Stimulated activated CD8-positive, alpha-beta memory T cell treated with anti-CD3 and anti-CD28 coated beads, Interleukin-15, amount 100 ng/mL, for 4 hours (primary cell): ENCODE measurements around the gene NDST1.
"Not testable (repeated sequence)": the region's sequence is repeated elsewhere in the genome, so short reads cannot be mapped to it uniquely, and the experiment has no call there.

Experiments
- DNase-seq, 2 donors: peaks; one replicate each; pipeline ENCODE4 v3.0.0-alpha.2; 2020; ENCODE audit warnings: low read depth in 2 of 2

The NDST1 gene

GRCh38 chr5:150508277-150508640, 328 bp downstream of the NDST1 start:
- no peak for DNase-seq

GRCh38 chr5:150508828-150509227, 897 bp downstream of the NDST1 start:
- DNase-seq: no peak

- DNase-seq: no peak
These were observed 2.1 kb downstream of the NDST1 start for GRCh38 chr5:150509992-150510391.

- no peak for DNase-seq
These were observed 2.7 kb downstream of the NDST1 start for GRCh38 chr5:150510460-150511263.

GRCh38 chr5:150511578-150512367, 3.8 kb downstream of the NDST1 start:
- no peak for DNase-seq

GRCh38 chr5:150512368-150512747, 4.4 kb downstream of the NDST1 start:
- no peak for DNase-seq

- no peak for DNase-seq
These were observed 5.7 kb downstream of the NDST1 start for GRCh38 chr5:150513375-150514309.

- DNase-seq: no peak
These were observed 6.8 kb downstream of the NDST1 start for GRCh38 chr5:150514708-150515211.

- no peak for DNase-seq
These were observed 7.5 kb downstream of the NDST1 start for GRCh38 chr5:150515446-150515845.

- no peak for DNase-seq
These were observed 8.1 kb downstream of the NDST1 start for GRCh38 chr5:150516011-150516410.

- no peak for DNase-seq
These were observed 9.6 kb downstream of the NDST1 start for GRCh38 chr5:150517272-150518152.

GRCh38 chr5:150518712-150519559, 11.0 kb downstream of the NDST1 start:
- not testable (repeated sequence) for DNase-seq

- DNase-seq: no peak
These were observed 11.6 kb downstream of the NDST1 start for GRCh38 chr5:150519560-150519945.

GRCh38 chr5:150519978-150520377, 12.0 kb downstream of the NDST1 start:
- DNase-seq: no peak

- no peak for DNase-seq
These were observed 13.0 kb downstream of the NDST1 start for GRCh38 chr5:150520747-150521521.

- DNase-seq: no peak
These were observed 13.5 kb downstream of the NDST1 start for GRCh38 chr5:150521522-150521817.

GRCh38 chr5:150521939-150522503, 14.1 kb downstream of the NDST1 start:
- no peak for DNase-seq

- no peak for DNase-seq
These were observed 14.8 kb downstream of the NDST1 start for GRCh38 chr5:150522504-150523414.
